Measurements from ENCODE around the gene JAKMIP1. TPM values are rescaled to one million over a fixed set of nuclear protein-coding genes. Genes with fewer than 3 reads are reported as not detected.

The JAKMIP1 gene
- total RNA-seq, 1 donor from 2014 or later: not detected

GRCh38 chr4:6132716-6133115 lies 67.6 kb downstream of the JAKMIP1 start:
- ATAC-seq (ENCODE audit: poor library complexity) (no peak), DNase-seq (no peak)
- intact Hi-C loops (cut with DNase I): no loop called here

- intact Hi-C loops (cut with DNase I): no loop called here
- ATAC-seq (ENCODE audit: poor library complexity) (no peak), DNase-seq (no peak)
Observed at GRCh38 chr4:6128221-6128850, 72.0 kb downstream of the JAKMIP1 start.

- intact Hi-C loops (cut with DNase I): no loop called here
- no peak for DNase-seq
- no peak for ATAC-seq (ENCODE audit: poor library complexity)
Observed at GRCh38 chr4:6126971-6127745, 73.2 kb downstream of the JAKMIP1 start.

- intact Hi-C loops (cut with DNase I): no loop called here
- ATAC-seq (ENCODE audit: poor library complexity): no peak
- no peak for DNase-seq
Observed at GRCh38 chr4:6125103-6125651, 75.2 kb downstream of the JAKMIP1 start.

GRCh38 chr4:6124386-6125102 lies 75.8 kb downstream of the JAKMIP1 start:
- DNase-seq (no peak), ATAC-seq (ENCODE audit: poor library complexity) (no peak)
- intact Hi-C loops (cut with DNase I): no loop called here

- DNase-seq (no peak), ATAC-seq (ENCODE audit: poor library complexity) (no peak)
- intact Hi-C loops (cut with DNase I): no loop called here
Observed at GRCh38 chr4:6123976-6124375, 76.4 kb downstream of the JAKMIP1 start.

- DNase-seq: no peak
- ATAC-seq (ENCODE audit: poor library complexity): no peak
- intact Hi-C loops (cut with DNase I): no loop called here
Observed at GRCh38 chr4:6123541-6123940, 76.8 kb downstream of the JAKMIP1 start.

GRCh38 chr4:6123116-6123515 lies 77.2 kb downstream of the JAKMIP1 start:
- DNase-seq: no peak
- intact Hi-C loops (cut with DNase I): no loop called here
- no peak for ATAC-seq (ENCODE audit: poor library complexity)

GRCh38 chr4:6122496-6122895 lies 77.9 kb downstream of the JAKMIP1 start:
- DNase-seq (no peak), ATAC-seq (ENCODE audit: poor library complexity) (no peak)
- intact Hi-C loops (cut with DNase I): no loop called here

GRCh38 chr4:6121941-6122340 lies 78.4 kb downstream of the JAKMIP1 start:
- intact Hi-C loops (cut with DNase I): no loop called here
- DNase-seq: no peak
- no peak for ATAC-seq (ENCODE audit: poor library complexity)

- no peak for DNase-seq
- intact Hi-C loops (cut with DNase I): no loop called here
- no peak for ATAC-seq (ENCODE audit: poor library complexity)
Observed at GRCh38 chr4:6121276-6121850, 79.0 kb downstream of the JAKMIP1 start.

- intact Hi-C loops (cut with DNase I): no loop called here
- no peak for DNase-seq
- ATAC-seq (ENCODE audit: poor library complexity): no peak
Observed at GRCh38 chr4:6120361-6120760, 80.0 kb downstream of the JAKMIP1 start.

- intact Hi-C loops (cut with DNase I): no loop called here
- DNase-seq (no peak), ATAC-seq (ENCODE audit: poor library complexity) (no peak)
Observed at GRCh38 chr4:6119507-6120020, 80.8 kb downstream of the JAKMIP1 start.

GRCh38 chr4:6118201-6118600 lies 82.1 kb downstream of the JAKMIP1 start:
- ATAC-seq (ENCODE audit: poor library complexity) (no peak), DNase-seq (no peak)
- intact Hi-C loops (cut with DNase I): no loop called here

GRCh38 chr4:6116696-6117285 lies 83.6 kb downstream of the JAKMIP1 start:
- no peak for DNase-seq
- no peak for ATAC-seq (ENCODE audit: poor library complexity)
- intact Hi-C loops (cut with DNase I): no loop called here

GRCh38 chr4:6115746-6116586 lies 84.4 kb downstream of the JAKMIP1 start:
- no peak for ATAC-seq (ENCODE audit: poor library complexity)
- intact Hi-C loops (cut with DNase I): no loop called here
- no peak for DNase-seq

GRCh38 chr4:6115342-6115741 lies 85.0 kb downstream of the JAKMIP1 start:
- ATAC-seq (ENCODE audit: poor library complexity): no peak
- intact Hi-C loops (cut with DNase I): no loop called here
- no peak for DNase-seq

GRCh38 chr4:6114601-6115000 lies 85.7 kb downstream of the JAKMIP1 start:
- ATAC-seq (ENCODE audit: poor library complexity): no peak
- intact Hi-C loops (cut with DNase I): no loop called here
- DNase-seq: no peak

Measured in Right ventricle myocardium superior (tissue), 1 donor.